Stimulated activated CD4-positive, alpha-beta T cell treated with anti-CD3 and anti-CD28 coated beads, Interleukin-15, amount 100 ng/mL, for 48 hours (primary cell): ENCODE results near the gene NDUFS1.
"Not testable (repeated sequence)": the region's sequence is repeated elsewhere in the genome, so short reads cannot be mapped to it uniquely, and the experiment has no call there.

Experiments
- DNase-seq, 2 donors: peaks; one replicate each; pipeline ENCODE4 v3.0.0-alpha.2; 2020; ENCODE audit warnings: low read depth in 2 of 2

Gene NDUFS1

GRCh38 chr2:206159346-206160124, at the start of gene NDUFS1, which contains the start of gene EEF1B2:
TSS of gene NDUFS1 (minus strand) at chr2:206159444. CDS start at chr2:206153678, 5,766 bp downstream.
TSS of gene EEF1B2 (plus strand) at chr2:206159895. CDS start at chr2:206159980, 85 bp downstream.
- peak; percentile 96 to 97 for DNase-seq

GRCh38 chr2:206208900-206209299, 49.7 kb upstream of the NDUFS1 start:
- no peak for DNase-seq

- DNase-seq: not testable (repeated sequence)
Observed at GRCh38 chr2:206207316-206207715, 48.1 kb upstream of the NDUFS1 start.

- DNase-seq: no peak
Observed at GRCh38 chr2:206204710-206205109, 45.5 kb upstream of the NDUFS1 start.

GRCh38 chr2:206203331-206203730, 44.1 kb upstream of the NDUFS1 start:
- DNase-seq: no peak

- no peak for DNase-seq
Observed at GRCh38 chr2:206202446-206202845, 43.2 kb upstream of the NDUFS1 start.

- DNase-seq: no peak
Observed at GRCh38 chr2:206201075-206201848, 42.0 kb upstream of the NDUFS1 start.

- DNase-seq: no peak
Observed at GRCh38 chr2:206198677-206199076, 39.4 kb upstream of the NDUFS1 start.

GRCh38 chr2:206193671-206194357, 34.6 kb upstream of the NDUFS1 start:
- no peak for DNase-seq

- DNase-seq: no peak
Observed at GRCh38 chr2:206192157-206192556, 32.9 kb upstream of the NDUFS1 start.

- DNase-seq: no peak
Observed at GRCh38 chr2:206190689-206191088, 31.4 kb upstream of the NDUFS1 start.

GRCh38 chr2:206190111-206190510, 30.9 kb upstream of the NDUFS1 start:
- DNase-seq: no peak

GRCh38 chr2:206189691-206190090, 30.4 kb upstream of the NDUFS1 start:
- DNase-seq: no peak

GRCh38 chr2:206181526-206181925, 22.3 kb upstream of the NDUFS1 start:
- DNase-seq: not testable (repeated sequence)

GRCh38 chr2:206176901-206177300, 17.7 kb upstream of the NDUFS1 start:
- no peak for DNase-seq

- no peak for DNase-seq
Observed at GRCh38 chr2:206176121-206176520, 16.9 kb upstream of the NDUFS1 start.

GRCh38 chr2:206173147-206173546, 13.9 kb upstream of the NDUFS1 start:
- no peak for DNase-seq

- DNase-seq: not testable (repeated sequence)
Observed at GRCh38 chr2:206171624-206172397, 12.6 kb upstream of the NDUFS1 start.

- not testable (repeated sequence) for DNase-seq
Observed at GRCh38 chr2:206168230-206168629, 9.0 kb upstream of the NDUFS1 start.

- no peak for DNase-seq
Observed at GRCh38 chr2:206164261-206164862, 5.1 kb upstream of the NDUFS1 start.
